BE2C (cell line): Measurements from ENCODE around the gene YJU2.
"Not testable (repeated sequence)": the region's sequence is repeated elsewhere in the genome, so short reads cannot be mapped to it uniquely, and the experiment has no call there.

Experiments used
- DNase-seq: peaks from one replicate; pipeline ENCODE4 v3.0.0-alpha.2; 2020
- H3K27me3 ChIP-seq: fragments of 250-450 bp; sonication (Bioruptor Pico); 2 replicates; pipeline ENCODE4 v1.5.1; 2020; ENCODE audit warnings: mild to moderate bottlenecking
- H3K36me3 ChIP-seq: fragments of 250-450 bp; sonication (Bioruptor Pico); 2 replicates; pipeline ENCODE4 v1.5.1; 2020; ENCODE audit warnings: mild to moderate bottlenecking
- H3K4me1 ChIP-seq: fragments of 250-450 bp; sonication (Bioruptor Pico); 2 replicates; pipeline ENCODE4 v1.5.1; 2020
- H3K4me3 ChIP-seq: 2 replicates; pipeline ENCODE4 v1.5.1; 2011; ENCODE audit warnings: low read depth, low read length
- H3K9me3 ChIP-seq: fragments of 250-450 bp; sonication (Bioruptor Pico); 2 replicates; pipeline ENCODE4 v1.5.1; 2020
- TF ChIP-seq, protein P1 (sequence below): IDR thresholded peaks from 2 replicates; pipeline ENCODE4 v1.5.1; 2012; ENCODE audit warnings: mild to moderate bottlenecking, low read depth, low read length

The YJU2 gene

DNA sequence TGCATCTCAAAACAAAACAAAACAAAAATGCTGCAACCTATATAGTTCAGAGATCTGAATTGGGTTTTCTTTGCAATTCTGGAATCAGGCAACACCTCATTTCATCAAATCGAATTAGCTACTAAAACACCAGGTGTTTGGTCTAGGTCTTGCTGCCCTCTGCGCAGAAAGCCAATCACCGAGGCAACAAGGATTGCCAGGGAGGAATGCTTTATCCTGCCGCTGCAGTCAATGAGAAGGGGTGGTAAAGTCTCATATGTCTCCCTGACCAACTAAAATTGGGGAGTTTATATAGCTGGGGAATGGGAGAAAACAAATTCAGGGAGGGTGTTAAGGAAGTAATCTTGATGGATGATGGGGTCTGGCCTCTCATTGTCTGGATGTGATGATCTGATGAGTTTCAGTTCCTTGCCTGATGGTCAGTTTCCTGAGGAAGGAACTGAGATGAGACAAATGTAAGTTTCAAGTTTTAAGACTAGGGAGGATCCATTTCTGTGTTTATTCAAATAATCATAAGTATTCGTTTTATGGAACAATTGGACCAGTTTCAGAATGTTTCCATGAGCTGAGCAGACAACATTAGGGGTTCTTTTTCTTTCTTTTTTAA lies 5.0 kb upstream of the YJU2 start:
- H3K4me1 ChIP-seq = no peaks in the 10 kb centered on the region; the same call in 1 of the 2 replicates
- H3K36me3 ChIP-seq = no peaks in the 10 kb centered on the region
- H3K9me3 ChIP-seq = peaks cover 7% of the 10 kb centered on the region
- H3K27me3 ChIP-seq = no peaks in the 10 kb centered on the region
- DNase-seq = no peak
- H3K4me3 ChIP-seq = no peak overlapping the region
- TF ChIP-seq, protein P1, sequence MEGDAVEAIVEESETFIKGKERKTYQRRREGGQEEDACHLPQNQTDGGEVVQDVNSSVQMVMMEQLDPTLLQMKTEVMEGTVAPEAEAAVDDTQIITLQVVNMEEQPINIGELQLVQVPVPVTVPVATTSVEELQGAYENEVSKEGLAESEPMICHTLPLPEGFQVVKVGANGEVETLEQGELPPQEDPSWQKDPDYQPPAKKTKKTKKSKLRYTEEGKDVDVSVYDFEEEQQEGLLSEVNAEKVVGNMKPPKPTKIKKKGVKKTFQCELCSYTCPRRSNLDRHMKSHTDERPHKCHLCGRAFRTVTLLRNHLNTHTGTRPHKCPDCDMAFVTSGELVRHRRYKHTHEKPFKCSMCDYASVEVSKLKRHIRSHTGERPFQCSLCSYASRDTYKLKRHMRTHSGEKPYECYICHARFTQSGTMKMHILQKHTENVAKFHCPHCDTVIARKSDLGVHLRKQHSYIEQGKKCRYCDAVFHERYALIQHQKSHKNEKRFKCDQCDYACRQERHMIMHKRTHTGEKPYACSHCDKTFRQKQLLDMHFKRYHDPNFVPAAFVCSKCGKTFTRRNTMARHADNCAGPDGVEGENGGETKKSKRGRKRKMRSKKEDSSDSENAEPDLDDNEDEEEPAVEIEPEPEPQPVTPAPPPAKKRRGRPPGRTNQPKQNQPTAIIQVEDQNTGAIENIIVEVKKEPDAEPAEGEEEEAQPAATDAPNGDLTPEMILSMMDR = no peak

DNA sequence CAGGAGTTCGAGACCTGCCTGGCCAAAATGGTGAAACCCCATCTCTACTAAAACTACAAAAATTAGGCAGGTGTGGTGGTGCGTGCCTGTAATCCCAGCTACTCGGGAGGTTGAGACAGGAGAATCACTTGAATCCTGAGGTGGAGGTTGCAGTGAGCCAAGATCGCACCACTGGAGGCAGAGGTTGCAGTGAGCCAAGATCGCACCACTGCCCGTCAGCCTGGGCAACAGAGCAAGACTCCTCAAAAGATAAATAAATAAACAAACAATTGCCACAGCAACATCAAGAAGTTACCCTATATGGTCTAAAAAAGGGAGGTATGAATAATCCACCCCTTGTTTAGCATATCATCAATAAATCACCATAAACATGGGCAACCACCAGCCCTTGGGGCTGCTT lies 942 bp upstream of the YJU2 start:
- peaks cover 23% of the 10 kb centered on the region for H3K36me3 ChIP-seq
- not testable (repeated sequence) for H3K9me3 ChIP-seq, H3K27me3 ChIP-seq, H3K4me3 ChIP-seq, DNase-seq, H3K4me1 ChIP-seq

DNA sequence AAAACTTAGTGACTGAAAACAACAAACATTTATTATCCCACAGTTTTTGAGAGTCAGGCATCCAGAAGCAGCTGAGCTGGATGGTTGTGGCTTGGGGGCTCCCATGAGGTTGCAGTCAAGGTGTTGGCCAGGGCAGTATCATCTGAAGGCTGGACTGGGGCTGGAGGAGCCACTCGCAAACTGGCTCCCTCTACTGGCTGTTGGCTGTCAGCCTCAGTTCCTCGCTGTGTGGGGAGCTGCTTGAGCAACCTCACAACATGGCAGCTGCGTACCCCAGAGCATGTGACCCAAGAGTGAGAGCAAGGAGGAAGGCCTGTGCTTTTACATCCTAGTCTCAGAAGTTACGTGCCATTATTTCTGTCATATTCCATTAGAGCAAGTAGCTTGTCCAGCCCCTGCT lies 9.7 kb downstream of the YJU2 start:
- H3K9me3 ChIP-seq = no peaks in the 10 kb centered on the region; the same call in 1 of the 2 replicates
- H3K4me3 ChIP-seq = no peak overlapping the region
- DNase-seq = no peak
- TF ChIP-seq, protein P1 = peak; percentile 35; the same call in 1 of the 2 replicates
- no peaks in the 10 kb centered on the region for H3K27me3 ChIP-seq
- no peaks in the 10 kb centered on the region for H3K4me1 ChIP-seq
- peaks cover 76% of the 10 kb centered on the region for H3K36me3 ChIP-seq

DNA sequence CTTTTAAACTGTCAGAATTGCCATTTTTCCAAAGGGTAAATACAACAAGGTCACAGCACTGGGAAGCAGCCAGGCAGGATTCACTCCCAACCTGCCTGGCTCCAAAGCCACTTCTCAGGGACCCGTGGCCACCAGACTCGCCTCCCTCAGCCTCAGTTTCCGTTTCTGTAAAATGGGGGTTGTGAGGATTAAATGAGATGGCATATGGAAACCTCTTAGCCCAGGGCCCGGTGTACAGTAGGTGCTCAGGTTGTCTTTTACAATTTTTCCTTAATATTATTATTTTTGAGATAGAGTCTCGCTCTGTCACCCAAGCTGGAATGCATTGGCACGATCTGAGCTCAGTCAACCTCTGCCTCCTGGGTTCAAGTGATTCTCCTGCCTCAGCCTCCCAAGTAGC lies 10.1 kb downstream of the YJU2 start:
- no peaks in the 10 kb centered on the region; the same call in 1 of the 2 replicates for H3K9me3 ChIP-seq
- TF ChIP-seq, protein P1 = no peak
- H3K4me3 ChIP-seq = no peak overlapping the region
- H3K27me3 ChIP-seq = no peaks in the 10 kb centered on the region
- DNase-seq = no peak
- H3K36me3 ChIP-seq = peaks cover 72% of the 10 kb centered on the region
- no peaks in the 10 kb centered on the region for H3K4me1 ChIP-seq

DNA sequence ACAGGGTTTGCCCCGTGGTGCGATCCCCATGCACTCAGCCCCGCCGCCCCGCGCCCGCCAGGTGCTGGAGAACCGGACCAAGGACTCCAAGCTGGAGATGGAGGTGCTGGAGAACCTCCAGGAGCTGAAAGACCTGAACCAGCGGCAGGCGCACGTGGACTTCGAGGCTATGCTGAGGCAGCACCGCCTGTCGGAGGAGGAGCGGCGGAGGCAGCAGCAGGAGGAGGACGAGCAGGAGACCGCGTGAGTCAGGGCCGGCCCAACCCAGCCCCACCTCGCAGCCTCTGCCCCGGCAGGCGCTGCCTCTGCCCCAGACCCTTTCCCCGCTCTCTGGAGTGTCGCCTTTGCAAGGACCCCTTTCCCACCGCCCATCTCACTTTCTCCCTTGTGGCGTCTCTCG lies 11.3 kb downstream of the YJU2 start:
- peaks cover 71% of the 10 kb centered on the region for H3K36me3 ChIP-seq
- H3K9me3 ChIP-seq = no peaks in the 10 kb centered on the region; the same call in 1 of the 2 replicates
- TF ChIP-seq, protein P1 = no peak
- H3K4me3 ChIP-seq = no peak overlapping the region
- no peak for DNase-seq
- no peaks in the 10 kb centered on the region for H3K27me3 ChIP-seq
- H3K4me1 ChIP-seq = no peaks in the 10 kb centered on the region

DNA sequence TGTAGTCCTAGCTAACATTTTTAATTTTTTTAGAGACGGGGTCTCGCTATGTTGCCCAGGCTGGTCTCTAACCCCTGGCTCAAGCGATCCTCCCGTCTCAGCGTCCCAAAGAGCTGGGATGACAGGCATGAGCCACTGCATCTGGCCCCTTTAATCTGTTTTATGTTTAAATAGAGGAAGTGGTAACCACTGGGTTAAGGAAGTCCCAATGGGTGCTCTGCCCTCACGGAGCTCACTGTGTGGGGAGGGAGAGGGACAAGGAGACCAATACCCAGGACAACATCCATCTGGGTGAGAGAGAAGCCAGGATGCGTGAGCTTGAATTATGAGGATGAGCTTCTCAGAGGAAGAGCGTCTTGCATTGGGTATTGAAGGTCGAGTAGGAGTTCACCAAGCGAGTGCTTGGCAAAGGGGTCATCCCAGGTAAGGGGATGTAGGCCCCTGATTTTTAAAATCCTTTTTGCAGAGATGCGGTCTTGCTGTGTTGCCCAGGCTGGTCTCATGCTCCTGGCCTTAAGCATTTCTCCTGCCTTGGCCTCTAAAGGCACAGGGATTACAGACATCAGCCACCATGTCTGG lies 13.8 kb downstream of the YJU2 start:
- H3K27me3 ChIP-seq = no peaks in the 10 kb centered on the region
- DNase-seq = no peak
- no peak overlapping the region for H3K4me3 ChIP-seq
- H3K36me3 ChIP-seq = peaks cover 51% of the 10 kb centered on the region
- TF ChIP-seq, protein P1 = no peak
- no peaks in the 10 kb centered on the region; the same call in 1 of the 2 replicates for H3K9me3 ChIP-seq
- no peaks in the 10 kb centered on the region for H3K4me1 ChIP-seq
